Mammary epithelial cell (primary cell): ENCODE data around the gene XPR1.

Source experiments
- EZH2 ChIP-seq: IDR thresholded peaks from 2 replicates; pipeline ENCODE4 v1.6.1; 2012; ENCODE audit warnings: low read length, inconsistent platforms, borderline replicate concordance
- TF ChIP-seq, protein P1 (sequence below), 2 donors: IDR thresholded peaks in 1 of 2; conservative IDR thresholded peaks in 1 of 2; 2 replicates each; pipeline ENCODE4 v1.5.1; 2011 to 2012; ENCODE audit warnings: inconsistent platforms in 2 of 2, low read length in 2 of 2, mild to moderate bottlenecking in 2 of 2, control low read depth in 1 of 2, low read depth in 1 of 2; ENCODE audit not compliant: insufficient read depth in 1 of 2; ENCODE audit errors: extremely low read depth in 1 of 2

DNA sequence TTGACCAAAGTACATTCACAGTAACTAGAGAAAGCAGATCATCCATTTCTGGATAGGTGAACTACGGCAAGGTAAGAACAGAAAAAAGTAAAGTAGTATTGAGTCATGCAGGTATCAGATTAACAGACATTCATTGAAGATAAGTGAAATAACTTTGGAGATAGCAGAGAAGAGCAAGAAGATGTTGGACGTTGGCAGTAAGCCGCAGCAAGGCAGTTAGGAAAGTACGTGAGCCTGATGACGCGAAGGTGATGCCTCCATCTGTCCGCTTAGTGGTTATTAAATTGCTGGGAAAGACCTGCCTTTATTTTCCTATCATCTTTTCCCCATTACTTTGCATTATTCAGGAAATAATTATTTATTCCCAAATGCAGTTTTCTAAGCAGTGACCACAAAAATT, 256.0 kb downstream of the XPR1 start:
- TF ChIP-seq, protein P1, sequence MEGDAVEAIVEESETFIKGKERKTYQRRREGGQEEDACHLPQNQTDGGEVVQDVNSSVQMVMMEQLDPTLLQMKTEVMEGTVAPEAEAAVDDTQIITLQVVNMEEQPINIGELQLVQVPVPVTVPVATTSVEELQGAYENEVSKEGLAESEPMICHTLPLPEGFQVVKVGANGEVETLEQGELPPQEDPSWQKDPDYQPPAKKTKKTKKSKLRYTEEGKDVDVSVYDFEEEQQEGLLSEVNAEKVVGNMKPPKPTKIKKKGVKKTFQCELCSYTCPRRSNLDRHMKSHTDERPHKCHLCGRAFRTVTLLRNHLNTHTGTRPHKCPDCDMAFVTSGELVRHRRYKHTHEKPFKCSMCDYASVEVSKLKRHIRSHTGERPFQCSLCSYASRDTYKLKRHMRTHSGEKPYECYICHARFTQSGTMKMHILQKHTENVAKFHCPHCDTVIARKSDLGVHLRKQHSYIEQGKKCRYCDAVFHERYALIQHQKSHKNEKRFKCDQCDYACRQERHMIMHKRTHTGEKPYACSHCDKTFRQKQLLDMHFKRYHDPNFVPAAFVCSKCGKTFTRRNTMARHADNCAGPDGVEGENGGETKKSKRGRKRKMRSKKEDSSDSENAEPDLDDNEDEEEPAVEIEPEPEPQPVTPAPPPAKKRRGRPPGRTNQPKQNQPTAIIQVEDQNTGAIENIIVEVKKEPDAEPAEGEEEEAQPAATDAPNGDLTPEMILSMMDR (conservative IDR thresholded peaks at IDR 0.05 in 1 of 2, IDR thresholded peaks at IDR 0.05 in 1 of 2; ENCODE audit: extremely low read depth in 1 of 2, insufficient read depth in 1 of 2, low read depth in 1 of 2, low read length in 2 of 2) = no peak
- TF ChIP-seq EZH2 = no peak
